Vagina (tissue), 2 donors: ENCODE measurements around the gene MYEF2.

Source experiments
- POLR2AphosphoS5 ChIP-seq, 2 donors: sonication (generic); formaldehyde crosslinking; IDR thresholded peaks; one replicate each; pipeline ENCODE4 v1.9.0; 2017; ENCODE audit warnings: antibody characterized with exemption in 2 of 2, mild to moderate bottlenecking in 2 of 2, low read depth in 1 of 2; ENCODE audit not compliant: insufficient read depth in 1 of 2
- TF ChIP-seq, protein P1 (sequence below), 3 experiments: fragments of 450-650 bp in 2 of 3; fragments of 200-600 bp in 1 of 3; sonication (generic) in 1 of 3; IDR thresholded peaks; one replicate each; pipeline ENCODE4 v1.5.1; 2017 to 2019; ENCODE audit warnings: antibody characterized with exemption in 3 of 3, mild to moderate bottlenecking in 2 of 3, moderate library complexity in 2 of 3

- no peak for TF ChIP-seq POLR2AphosphoS5 (IDR thresholded peaks at IDR 0.05; ENCODE audit: insufficient read depth in 1 of 2, low read depth in 1 of 2)
- TF ChIP-seq, protein P1, sequence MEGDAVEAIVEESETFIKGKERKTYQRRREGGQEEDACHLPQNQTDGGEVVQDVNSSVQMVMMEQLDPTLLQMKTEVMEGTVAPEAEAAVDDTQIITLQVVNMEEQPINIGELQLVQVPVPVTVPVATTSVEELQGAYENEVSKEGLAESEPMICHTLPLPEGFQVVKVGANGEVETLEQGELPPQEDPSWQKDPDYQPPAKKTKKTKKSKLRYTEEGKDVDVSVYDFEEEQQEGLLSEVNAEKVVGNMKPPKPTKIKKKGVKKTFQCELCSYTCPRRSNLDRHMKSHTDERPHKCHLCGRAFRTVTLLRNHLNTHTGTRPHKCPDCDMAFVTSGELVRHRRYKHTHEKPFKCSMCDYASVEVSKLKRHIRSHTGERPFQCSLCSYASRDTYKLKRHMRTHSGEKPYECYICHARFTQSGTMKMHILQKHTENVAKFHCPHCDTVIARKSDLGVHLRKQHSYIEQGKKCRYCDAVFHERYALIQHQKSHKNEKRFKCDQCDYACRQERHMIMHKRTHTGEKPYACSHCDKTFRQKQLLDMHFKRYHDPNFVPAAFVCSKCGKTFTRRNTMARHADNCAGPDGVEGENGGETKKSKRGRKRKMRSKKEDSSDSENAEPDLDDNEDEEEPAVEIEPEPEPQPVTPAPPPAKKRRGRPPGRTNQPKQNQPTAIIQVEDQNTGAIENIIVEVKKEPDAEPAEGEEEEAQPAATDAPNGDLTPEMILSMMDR (IDR thresholded peaks at IDR 0.05), result no peak
These were observed 27.9 kb upstream of the MYEF2 start, which contains the start of gene SLC12A1 for GRCh38 chr15:48205981-48206380.
